B cell (primary cell): ENCODE measurements around the gene IL17F. TPM values are rescaled to one million over a fixed set of nuclear protein-coding genes. Genes with fewer than 3 reads are reported as not detected.

ENCODE experiments used
- ATAC-seq: fragments of 200-7000 bp; cut with Tn5 transposase; one replicate; pipeline ENCODE4 v1.10.0; 2021; ENCODE audit warnings: low read depth, mild to moderate bottlenecking, moderate number of reproducible peaks, moderate library complexity
- CTCF ChIA-PET: fragments of 350-600 bp; sonication (Branson Sonifier 250); formaldehyde crosslinking; loops from one replicate; lab custom pipeline; 2021; ENCODE audit warnings: antibody characterized with exemption, inconsistent platforms; lab: Charles Lee
- POLR2A ChIA-PET: fragments of 350-600 bp; sonication (Branson Sonifier 250); formaldehyde crosslinking; loops from one replicate; lab custom pipeline; 2021; ENCODE audit warnings: antibody characterized with exemption; lab: Charles Lee
- DNase-seq: peaks from one replicate; pipeline ENCODE4 v3.0.0; 2013
- H2AFZ ChIP-seq: 2 replicates; pipeline ENCODE4 v1.6.1; 2012; ENCODE audit warnings: mild to moderate bottlenecking, low read depth, low read length; ENCODE audit not compliant: insufficient read depth, poor library complexity, severe bottlenecking
- H3K27ac ChIP-seq, 2 donors: 1 replicate in 1 of 2; 2 replicates in 1 of 2; pipeline ENCODE4 v1.5.1; 2012 to 2013; ENCODE audit warnings: low read length in 2 of 2, mild to moderate bottlenecking in 2 of 2, moderate library complexity in 1 of 2
- H3K27me3 ChIP-seq, 4 experiments: fragments of 200-600 bp in 1 of 4; sonication (generic) in 1 of 4; replicated peaks in 1 of 4; 1 replicate in 2 of 4; 2 replicates in 2 of 4; pipeline versions ENCODE4 v1.6.1 to v1.7.0; 2013 to 2016; ENCODE audit warnings: low read length in 3 of 4, mild to moderate bottlenecking in 2 of 4, mixed read lengths in 1 of 4, moderate library complexity in 1 of 4; ENCODE audit not compliant: insufficient read depth in 4 of 4, control insufficient read depth in 3 of 4; ENCODE audit errors: control extremely low read depth in 1 of 4
- H3K36me3 ChIP-seq, 2 experiments: replicated peaks in 1 of 2; 1 replicate in 1 of 2; 2 replicates in 1 of 2; pipeline versions ENCODE4 v1.6.1 to v1.7.1; 2013; ENCODE audit warnings: low read length in 1 of 2; ENCODE audit not compliant: insufficient read depth in 2 of 2, control insufficient read depth in 1 of 2; ENCODE audit errors: control extremely low read depth in 1 of 2, extremely low read depth in 1 of 2
- H3K4me1 ChIP-seq, 2 donors: fragments of 200-600 bp in 1 of 2; sonication (generic) in 1 of 2; 1 replicate in 1 of 2; 2 replicates in 1 of 2; pipeline versions ENCODE4 v1.5.1 to v1.6.1; 2013 to 2017; ENCODE audit warnings: low read length in 2 of 2; ENCODE audit not compliant: control insufficient read depth in 2 of 2, insufficient read depth in 2 of 2
- H3K4me2 ChIP-seq: replicated peaks from 2 replicates; pipeline ENCODE3; 2012; ENCODE audit warnings: mild to moderate bottlenecking, low read depth, low read length; ENCODE audit not compliant: poor library complexity, severe bottlenecking
- H3K4me3 ChIP-seq, 5 experiments: fragments of 200-600 bp in 1 of 5; sonication (generic) in 1 of 5; 1 replicate in 3 of 5; 2 replicates in 2 of 5; pipeline versions ENCODE4 v1.5.1 to v1.7.0; 2011 to 2016; ENCODE audit warnings: low read length in 4 of 5, mild to moderate bottlenecking in 4 of 5, low read depth in 2 of 5, control low read depth in 1 of 5, moderate library complexity in 1 of 5; ENCODE audit not compliant: insufficient read depth in 1 of 5; ENCODE audit errors: control extremely low read depth in 1 of 5, extremely low read depth in 1 of 5
- H3K79me2 ChIP-seq: fragments of 200-600 bp; sonication (generic); one replicate; pipeline ENCODE4 v1.6.0; 2016; ENCODE audit warnings: low read length; ENCODE audit not compliant: control insufficient read depth, insufficient read depth
- H3K9ac ChIP-seq: fragments of 200-600 bp; sonication (generic); 2 replicates; pipeline ENCODE4 v1.6.1; 2017; ENCODE audit warnings: mild to moderate bottlenecking, low read length, moderate library complexity
- H3K9me3 ChIP-seq, 3 donors: one replicate each; pipeline versions ENCODE4 v1.6.1 to v1.7.1; 2013; ENCODE audit warnings: low read length in 2 of 3; ENCODE audit not compliant: control insufficient read depth in 2 of 3, insufficient read depth in 1 of 3; ENCODE audit errors: control extremely low read depth in 1 of 3
- H4K20me1 ChIP-seq: 2 replicates; pipeline ENCODE4 v1.6.0; 2012; ENCODE audit warnings: mild to moderate bottlenecking, low read length; ENCODE audit not compliant: insufficient read depth, control insufficient read depth, poor library complexity, severe bottlenecking
- H3K27ac Mint-ChIP-seq: one replicate; pipeline ENCODE4 v1.8.0; 2021; ENCODE audit warnings: mixed read lengths
- H3K27me3 Mint-ChIP-seq: one replicate; pipeline ENCODE4 v1.8.0; 2021; ENCODE audit warnings: mixed read lengths
- H3K4me1 Mint-ChIP-seq: one replicate; pipeline ENCODE4 v1.8.0; 2021; ENCODE audit warnings: mixed read lengths
- H3K4me3 Mint-ChIP-seq: one replicate; pipeline ENCODE4 v1.8.0; 2021; ENCODE audit warnings: mixed read lengths
- H3K9me3 Mint-ChIP-seq: one replicate; pipeline ENCODE4 v1.8.0; 2022; ENCODE audit warnings: mixed read lengths; ENCODE audit not compliant: insufficient read depth
- EZH2 ChIP-seq: IDR thresholded peaks from 2 replicates; pipeline ENCODE4 v1.6.1; 2012; ENCODE audit warnings: borderline replicate concordance, low read depth, mild to moderate bottlenecking, moderate library complexity, low read length; ENCODE audit not compliant: insufficient read depth, poor library complexity, severe bottlenecking
- WGBS: methylation state at CpG from one replicate; pipeline ENCODE4 v1.1.5; 2013; ENCODE audit warnings: missing lambda C conversion rate; ENCODE audit not compliant: insufficient coverage; 5-methylcytosine and 5-hydroxymethylcytosine counted together
- intact Hi-C: fragments of 100-400 bp; cut with micrococcal nuclease; formaldehyde crosslinking; loops from one replicate; pipeline ENCODE4 v1.10.0; 2022
- polyA plus RNA-seq: library from polyadenylated mRNA; depleted of rRNA; stranded (reverse); fragments of >200 nt; gene quantifications from 2 replicates; pipeline ENCODE4 v1.2.3, GENCODE V29; 2012
- total RNA-seq, 2 donors: library from RNA; stranded (reverse); fragments of 120-200 nt in 1 of 2; gene quantifications; 1 replicate in 1 of 2; 2 replicates in 1 of 2; pipeline versions ENCODE4 v1.2.3 to v1.2.4, GENCODE V29; 2013 to 2022
- TF ChIP-seq, protein P1 (sequence below): fragments of 200-600 bp; IDR thresholded peaks from one replicate; pipeline ENCODE4 v1.8.0; 2022; ENCODE audit warnings: antibody characterized with exemption, mild to moderate bottlenecking

The IL17F gene
- total and polyA plus RNA-seq, 2 donors (not counting 1 experiment from before 2014, with no cell fraction given) = not detected

DNA sequence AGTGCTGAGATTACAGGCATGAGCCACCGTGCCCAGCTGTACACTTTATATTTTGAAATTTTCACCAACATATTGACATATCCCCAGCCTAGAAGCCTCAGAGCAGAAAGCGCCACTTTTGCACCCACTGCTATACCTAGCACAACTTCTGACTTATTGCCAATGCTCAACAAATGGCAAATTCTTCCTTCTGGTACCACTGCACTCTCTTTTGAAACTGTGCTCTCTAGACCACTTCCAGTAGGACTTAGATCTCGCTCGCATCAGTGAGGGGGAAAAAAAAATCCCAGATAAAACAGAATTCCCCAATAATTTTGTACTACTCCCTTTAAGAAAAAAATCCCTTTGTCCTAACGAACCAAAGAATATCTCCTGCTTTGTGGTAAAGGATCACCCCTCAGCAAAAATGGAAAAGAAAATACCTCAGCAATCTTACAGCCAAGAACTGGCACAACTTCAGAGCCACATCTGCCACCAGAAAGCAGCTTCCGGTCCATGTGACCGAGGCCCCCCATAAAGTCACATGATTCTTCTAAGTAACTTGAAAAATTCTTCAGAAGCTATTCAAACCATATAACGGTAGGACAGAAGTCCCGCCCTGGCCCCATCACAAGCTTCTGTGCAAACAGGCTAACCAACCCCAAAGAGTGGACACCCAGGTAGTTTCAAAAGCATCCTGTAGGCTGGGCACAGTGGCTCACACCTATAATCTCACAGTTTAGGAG, 18.5 kb upstream of the IL17F start:
- H3K4me3 Mint-ChIP-seq = no peak overlapping the region
- H3K9me3 Mint-ChIP-seq = no peaks in the 10 kb centered on the region
- H3K27me3 Mint-ChIP-seq = no peaks in the 10 kb centered on the region
- Histone ChIP-seq H4K20me1 (peaks cover 8% of the 10 kb centered on the region), H3K27me3 (no peaks in the 10 kb centered on the region), H3K4me1 (no peaks in the 10 kb centered on the region), H3K9me3 (no peaks in the 10 kb centered on the region), H2AFZ (no peak overlapping the region), H3K4me2 (no peak overlapping the region), H3K79me2 (no peaks in the 10 kb centered on the region), H3K9ac (no peak overlapping the region), H3K36me3 (peaks cover 1 to 48% of the 10 kb centered on the region in 2 experiments), H3K27ac (no peak overlapping the region), H3K4me3 (no peak overlapping the region)
- no peak for DNase-seq
- intact Hi-C loops = loop anchor here (2.0 kb wide), 1 partner anchor 100 kb away; no protein-coding TSS in a partner anchor
- ChIA-PET CTCF (interaction anchor here (0.7 to 4.3 kb wide), 16 partner anchors 10 to 409 kb away, joined by 3 to 32 read pairs (median 4); partner anchors contain the start of gene MCM3), POLR2A (no interaction called here)
- no peak overlapping the region for H3K27ac Mint-ChIP-seq
- TF ChIP-seq, protein P1, sequence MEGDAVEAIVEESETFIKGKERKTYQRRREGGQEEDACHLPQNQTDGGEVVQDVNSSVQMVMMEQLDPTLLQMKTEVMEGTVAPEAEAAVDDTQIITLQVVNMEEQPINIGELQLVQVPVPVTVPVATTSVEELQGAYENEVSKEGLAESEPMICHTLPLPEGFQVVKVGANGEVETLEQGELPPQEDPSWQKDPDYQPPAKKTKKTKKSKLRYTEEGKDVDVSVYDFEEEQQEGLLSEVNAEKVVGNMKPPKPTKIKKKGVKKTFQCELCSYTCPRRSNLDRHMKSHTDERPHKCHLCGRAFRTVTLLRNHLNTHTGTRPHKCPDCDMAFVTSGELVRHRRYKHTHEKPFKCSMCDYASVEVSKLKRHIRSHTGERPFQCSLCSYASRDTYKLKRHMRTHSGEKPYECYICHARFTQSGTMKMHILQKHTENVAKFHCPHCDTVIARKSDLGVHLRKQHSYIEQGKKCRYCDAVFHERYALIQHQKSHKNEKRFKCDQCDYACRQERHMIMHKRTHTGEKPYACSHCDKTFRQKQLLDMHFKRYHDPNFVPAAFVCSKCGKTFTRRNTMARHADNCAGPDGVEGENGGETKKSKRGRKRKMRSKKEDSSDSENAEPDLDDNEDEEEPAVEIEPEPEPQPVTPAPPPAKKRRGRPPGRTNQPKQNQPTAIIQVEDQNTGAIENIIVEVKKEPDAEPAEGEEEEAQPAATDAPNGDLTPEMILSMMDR = no peak
- H3K4me1 Mint-ChIP-seq = peaks cover 6% of the 10 kb centered on the region
- WGBS = 81% methylated on average over 9 of the region's 9 CpGs
- ATAC-seq = no peak

DNA sequence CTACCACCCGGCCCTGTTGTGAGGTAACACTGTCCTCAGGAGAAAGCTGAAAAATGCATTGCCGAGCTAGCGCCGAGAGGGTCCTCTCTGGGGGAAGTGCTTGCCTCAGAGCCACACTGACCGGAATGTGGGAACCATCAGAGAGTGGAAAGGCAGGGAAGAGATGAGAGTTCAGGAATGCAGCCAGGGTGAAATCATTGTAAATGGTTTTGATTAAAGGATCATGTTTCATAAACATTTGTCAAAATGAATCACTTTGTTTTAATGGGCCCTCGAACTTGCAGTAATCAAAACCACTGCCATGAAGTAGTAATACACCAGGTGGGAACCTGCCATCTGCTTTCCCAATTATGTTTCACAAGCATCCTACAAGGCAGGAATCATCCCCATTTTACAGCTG, 16.9 kb upstream of the IL17F start:
- no peak overlapping the region for H3K9ac ChIP-seq
- H3K4me1 ChIP-seq = no peaks in the 10 kb centered on the region
- WGBS = 100% methylated on average over 6 of the region's 6 CpGs
- no peak overlapping the region for H2AFZ ChIP-seq
- peaks cover 6% of the 10 kb centered on the region for H3K4me1 Mint-ChIP-seq
- no peaks in the 10 kb centered on the region for H3K27me3 ChIP-seq
- H4K20me1 ChIP-seq = peaks cover 8% of the 10 kb centered on the region
- ChIA-PET CTCF (interaction anchor here (1.8 kb wide), 1 partner anchor 18 kb away, joined by 5 read pairs; no protein-coding TSS in a partner anchor), POLR2A (no interaction called here)
- no peak overlapping the region for H3K4me2 ChIP-seq
- H3K27ac ChIP-seq = no peak overlapping the region
- intact Hi-C loops = no loop called here
- H3K4me3 ChIP-seq = no peak overlapping the region
- H3K27me3 Mint-ChIP-seq = no peaks in the 10 kb centered on the region
- peaks cover 1 to 36% of the 10 kb centered on the region in 2 experiments for H3K36me3 ChIP-seq
- H3K27ac Mint-ChIP-seq = no peak overlapping the region
- no peak for TF ChIP-seq EZH2
- TF ChIP-seq, protein P1 = no peak
- no peak overlapping the region for H3K4me3 Mint-ChIP-seq
- no peaks in the 10 kb centered on the region for H3K79me2 ChIP-seq
- ATAC-seq = no peak
- H3K9me3 ChIP-seq = no peaks in the 10 kb centered on the region
- no peak for DNase-seq
- no peaks in the 10 kb centered on the region for H3K9me3 Mint-ChIP-seq
